Caco-2 (cell line): ENCODE data around the gene ZNF674. TPM values are rescaled to one million over a fixed set of nuclear protein-coding genes. Genes with fewer than 3 reads are reported as not detected.

Experiments
- BruUV-seq: library from RNA; stranded (reverse); fragments of 400-500 nt; replicated peaks from 2 replicates; lab custom pipeline; 2021; lab: Mats Ljungman, UMichigan
- CTCF ChIA-PET: fragments of 300-600 bp; sonication (Branson Sonifier 250); formaldehyde crosslinking; loops from one replicate; lab custom pipeline; 2022; ENCODE audit warnings: antibody characterized with exemption; lab: Charles Lee
- POLR2A ChIA-PET: fragments of 300-600 bp; sonication (Branson Sonifier 250); formaldehyde crosslinking; loops from one replicate; lab custom pipeline; 2022; ENCODE audit warnings: antibody characterized with exemption; lab: Charles Lee
- DNase-seq, 2 experiments: peaks; one replicate each; pipeline versions ENCODE4 v3.0.0 to v3.0.0-alpha.2; 2020 to 2022
- H3K27me3 ChIP-seq: replicated peaks from 2 replicates; pipeline ENCODE4 v1.6.0; 2011; ENCODE audit warnings: low read length; ENCODE audit not compliant: control insufficient read depth, insufficient read depth
- H3K36me3 ChIP-seq: 2 replicates; pipeline ENCODE4 v1.5.1; 2011; ENCODE audit warnings: low read length; ENCODE audit not compliant: control insufficient read depth, insufficient read depth
- H3K4me1 ChIP-seq: fragments of 250-450 bp; sonication (Bioruptor Pico); 2 replicates; pipeline ENCODE4 v1.5.1; 2020; ENCODE audit warnings: mild to moderate bottlenecking
- H3K4me3 ChIP-seq: 2 replicates; pipeline ENCODE4 v1.5.1; 2011; ENCODE audit warnings: low read depth, mild to moderate bottlenecking, control low read depth, low read length
- H3K9me3 ChIP-seq: fragments of 250-450 bp; sonication (Bioruptor Pico); 2 replicates; pipeline ENCODE4 v1.5.1; 2020; ENCODE audit warnings: mild to moderate bottlenecking, moderate library complexity
- H3K27ac Mint-ChIP-seq: one replicate; pipeline ENCODE4 v1.8.0; 2022; ENCODE audit warnings: mixed read lengths; ENCODE audit not compliant: unreplicated experiment
- H3K27me3 Mint-ChIP-seq: one replicate; pipeline ENCODE4 v1.8.0; 2022; ENCODE audit warnings: mixed read lengths; ENCODE audit not compliant: insufficient read depth, unreplicated experiment
- H3K36me3 Mint-ChIP-seq: one replicate; pipeline ENCODE4 v1.8.0; 2022; ENCODE audit warnings: mild to moderate bottlenecking, mixed read lengths; ENCODE audit not compliant: insufficient read depth, unreplicated experiment
- H3K4me1 Mint-ChIP-seq: one replicate; pipeline ENCODE4 v1.8.0; 2022; ENCODE audit warnings: low read depth, mixed read lengths; ENCODE audit not compliant: unreplicated experiment
- H3K4me3 Mint-ChIP-seq: one replicate; pipeline ENCODE4 v1.8.0; 2022; ENCODE audit warnings: mild to moderate bottlenecking, moderate library complexity, mixed read lengths; ENCODE audit not compliant: unreplicated experiment
- H3K9me3 Mint-ChIP-seq: one replicate; pipeline ENCODE4 v1.8.0; 2022; ENCODE audit warnings: mixed read lengths; ENCODE audit not compliant: unreplicated experiment
- CTCF ChIP-seq, 2 experiments: fragments of 200-600 bp in 1 of 2; IDR thresholded peaks; 1 replicate in 1 of 2; 2 replicates in 1 of 2; pipeline versions ENCODE4 v1.5.1 to v1.8.0; 2011 to 2022; ENCODE audit warnings: antibody characterized with exemption in 1 of 2, control low read depth in 1 of 2, inconsistent platforms in 1 of 2, low read depth in 1 of 2, low read length in 1 of 2, mild to moderate bottlenecking in 1 of 2, moderate library complexity in 1 of 2; ENCODE audit not compliant: insufficient read depth in 1 of 2, severe bottlenecking in 1 of 2, unreplicated experiment in 1 of 2
- intact Hi-C: fragments of 100-400 bp; cut with micrococcal nuclease; formaldehyde crosslinking; loops from one replicate; pipeline ENCODE4 v1.10.0; 2022; ENCODE audit not compliant: unreplicated experiment
- total RNA-seq: library from RNA; stranded (reverse); gene quantifications from 2 replicates; pipeline ENCODE4 v1.2.3, GENCODE V29; 2022

The ZNF674 gene
- total RNA-seq, 1 experiment from 2014 or later = 4.6 TPM

GRCh38 chrX:46477435-46477834 is 67.8 kb downstream of the ZNF674 start:
- no peaks in the 10 kb centered on the region for H3K9me3 Mint-ChIP-seq
- H3K4me1 Mint-ChIP-seq = no peaks in the 10 kb centered on the region
- no peaks in the 10 kb centered on the region for H3K9me3 ChIP-seq
- CTCF ChIA-PET = no interaction called here
- no peaks in the 10 kb centered on the region for H3K27me3 Mint-ChIP-seq
- no peak overlapping the region for H3K4me3 Mint-ChIP-seq
- no peak for TF ChIP-seq CTCF (IDR thresholded peaks at IDR 0.05; ENCODE audit: insufficient read depth in 1 of 2, low read depth in 1 of 2, low read length in 1 of 2, severe bottlenecking in 1 of 2, unreplicated experiment in 1 of 2)
- H3K4me3 ChIP-seq = no peak overlapping the region
- POLR2A ChIA-PET = no interaction called here
- no TSS peak for BruUV-seq
- peaks cover 3% of the 10 kb centered on the region for H3K36me3 Mint-ChIP-seq
- H3K36me3 ChIP-seq = no peaks in the 10 kb centered on the region
- DNase-seq = no peak
- no peaks in the 10 kb centered on the region for H3K4me1 ChIP-seq
- intact Hi-C loops = no loop called here
- no peaks in the 10 kb centered on the region for H3K27me3 ChIP-seq
- no peak overlapping the region for H3K27ac Mint-ChIP-seq

GRCh38 chrX:46465203-46465602 is 80.0 kb downstream of the ZNF674 start:
- intact Hi-C loops = no loop called here
- H3K36me3 ChIP-seq = no peaks in the 10 kb centered on the region; the same call in 1 of the 2 replicates
- Mint-ChIP-seq H3K4me3 (no peak overlapping the region), H3K4me1 (no peaks in the 10 kb centered on the region), H3K27ac (no peak overlapping the region), H3K9me3 (no peaks in the 10 kb centered on the region), H3K27me3 (no peaks in the 10 kb centered on the region), H3K36me3 (peaks cover 16% of the 10 kb centered on the region)
- ChIA-PET CTCF (no interaction called here), POLR2A (no interaction called here)
- no peaks in the 10 kb centered on the region for H3K4me1 ChIP-seq
- no peak overlapping the region for H3K4me3 ChIP-seq
- TF ChIP-seq CTCF (IDR thresholded peaks at IDR 0.05; ENCODE audit: insufficient read depth in 1 of 2, low read depth in 1 of 2, low read length in 1 of 2, severe bottlenecking in 1 of 2, unreplicated experiment in 1 of 2) = no peak
- no peaks in the 10 kb centered on the region for H3K27me3 ChIP-seq
- no peaks in the 10 kb centered on the region for H3K9me3 ChIP-seq
- no TSS peak for BruUV-seq
- no peak for DNase-seq

- POLR2A ChIA-PET = no interaction called here
- Histone ChIP-seq H3K36me3 (no peaks in the 10 kb centered on the region; the same call in 1 of the 2 replicates), H3K9me3 (no peaks in the 10 kb centered on the region), H3K4me3 (no peak overlapping the region), H3K4me1 (no peaks in the 10 kb centered on the region), H3K27me3 (no peaks in the 10 kb centered on the region)
- CTCF ChIA-PET = no interaction called here
- no peak overlapping the region for H3K27ac Mint-ChIP-seq
- no peak for TF ChIP-seq CTCF (IDR thresholded peaks at IDR 0.05; ENCODE audit: insufficient read depth in 1 of 2, low read depth in 1 of 2, low read length in 1 of 2, severe bottlenecking in 1 of 2, unreplicated experiment in 1 of 2)
- no peaks in the 10 kb centered on the region for H3K9me3 Mint-ChIP-seq
- H3K4me3 Mint-ChIP-seq = no peak overlapping the region
- peaks cover 16% of the 10 kb centered on the region for H3K36me3 Mint-ChIP-seq
- no peaks in the 10 kb centered on the region for H3K4me1 Mint-ChIP-seq
- no peaks in the 10 kb centered on the region for H3K27me3 Mint-ChIP-seq
- no TSS peak for BruUV-seq
- DNase-seq = no peak
- intact Hi-C loops = no loop called here
Observed at GRCh38 chrX:46463682-46464081, 81.5 kb downstream of the ZNF674 start.
